ENCODE data around the gene MARS1.
"Not testable (repeated sequence)": the region's sequence is repeated elsewhere in the genome, so short reads cannot be mapped to it uniquely, and the experiment has no call there.

The MARS1 gene

DNA sequence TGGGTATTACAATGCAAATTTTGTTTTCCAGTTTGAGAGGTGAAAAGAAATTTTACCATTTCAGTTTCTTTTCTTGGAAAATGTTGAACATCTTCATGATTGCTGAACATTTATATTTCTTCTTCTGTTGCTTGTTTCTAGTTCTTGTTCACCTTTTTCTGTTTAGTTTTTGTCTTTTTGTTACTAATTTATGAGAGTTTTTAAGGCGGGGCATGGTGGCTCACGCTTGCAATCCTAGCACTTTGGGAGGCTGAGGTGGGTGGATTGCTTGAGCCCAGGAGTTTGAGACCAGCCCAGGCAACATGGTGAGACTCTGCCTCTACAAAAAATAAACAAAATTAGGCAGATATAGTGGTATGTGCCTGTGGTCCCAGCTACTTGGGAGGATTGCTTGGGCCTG lies 72.6 kb downstream of the MARS1 start:
- Histone ChIP-seq H3K27me3 (ENCODE audit: control insufficient read depth, insufficient read depth, low read length) (no peaks in the 10 kb centered on the region), H3K79me2 (no peaks in the 10 kb centered on the region), H3K36me3 (ENCODE audit: control insufficient read depth, insufficient read depth, low read length) (no peaks in the 10 kb centered on the region), H3K27ac (no peak overlapping the region), H3K4me1 (no peaks in the 10 kb centered on the region), H3K9me3 (ENCODE audit: control insufficient read depth, low read length) (no peaks in the 10 kb centered on the region), H2AFZ (no peak overlapping the region), H3K4me2 (ENCODE audit: low read length) (no peak overlapping the region), H3K9ac (no peak overlapping the region), H3K4me3 (ENCODE audit: low read depth, low read length) (no peak overlapping the region)
- TF ChIP-seq CTCF (IDR thresholded peaks at IDR 0.05) = no peak

DNA sequence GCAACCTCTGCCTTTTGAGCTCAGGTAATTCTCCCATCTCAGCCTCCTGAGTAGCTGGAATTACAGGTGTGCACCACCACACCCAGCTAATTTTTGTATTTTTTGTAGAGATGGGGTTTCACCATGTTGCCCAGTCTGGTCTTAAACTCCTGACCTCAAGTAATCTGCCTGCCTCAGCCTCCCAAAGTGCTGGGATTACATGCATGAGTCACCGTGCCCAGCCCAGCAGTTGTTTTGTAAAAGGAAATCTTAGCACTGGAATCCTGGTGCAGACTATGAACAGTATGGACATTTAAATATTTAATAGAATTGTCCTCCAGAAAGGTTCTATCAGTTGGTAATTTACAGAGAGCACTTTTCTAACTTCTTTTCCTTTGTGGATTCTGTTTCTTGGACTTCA lies 73.2 kb downstream of the MARS1 start:
- H3K4me2 ChIP-seq (ENCODE audit: low read length); H3K9ac ChIP-seq; H3K4me3 ChIP-seq (ENCODE audit: low read depth, low read length); H3K27me3 ChIP-seq (ENCODE audit: control insufficient read depth, insufficient read depth, low read length); H2AFZ ChIP-seq; H3K4me1 ChIP-seq; H3K27ac ChIP-seq; H3K36me3 ChIP-seq (ENCODE audit: control insufficient read depth, insufficient read depth, low read length); H3K9me3 ChIP-seq (ENCODE audit: control insufficient read depth, low read length); H3K79me2 ChIP-seq: not testable (repeated sequence)

- no peaks in the 10 kb centered on the region for H3K79me2 ChIP-seq
- TF ChIP-seq CTCF (IDR thresholded peaks at IDR 0.05) = no peak
- no peaks in the 10 kb centered on the region for H3K9me3 ChIP-seq (ENCODE audit: control insufficient read depth, low read length)
- H3K27me3 ChIP-seq (ENCODE audit: control insufficient read depth, insufficient read depth, low read length) = no peaks in the 10 kb centered on the region
- no peak overlapping the region for H2AFZ ChIP-seq
- H3K4me3 ChIP-seq (ENCODE audit: low read depth, low read length) = no peak overlapping the region
- no peaks in the 10 kb centered on the region for H3K36me3 ChIP-seq (ENCODE audit: control insufficient read depth, insufficient read depth, low read length)
- H3K27ac ChIP-seq = no peak overlapping the region
- no peak overlapping the region for H3K4me2 ChIP-seq (ENCODE audit: low read length)
- no peak overlapping the region for H3K9ac ChIP-seq
- H3K4me1 ChIP-seq = no peaks in the 10 kb centered on the region
Measured at GRCh38 chr12:57563358-57563757, 75.5 kb downstream of the MARS1 start.

GRCh38 chr12:57564178-57564740 lies 76.4 kb downstream of the MARS1 start:
- Histone ChIP-seq H3K9me3 (ENCODE audit: control insufficient read depth, low read length) (no peaks in the 10 kb centered on the region), H3K27ac (no peak overlapping the region), H3K36me3 (ENCODE audit: control insufficient read depth, insufficient read depth, low read length) (no peaks in the 10 kb centered on the region), H3K4me3 (ENCODE audit: low read depth, low read length) (no peak overlapping the region), H2AFZ (no peak overlapping the region), H3K79me2 (peaks cover under 1% of the 10 kb centered on the region), H3K27me3 (ENCODE audit: control insufficient read depth, insufficient read depth, low read length) (no peaks in the 10 kb centered on the region), H3K9ac (no peak overlapping the region), H3K4me1 (no peaks in the 10 kb centered on the region), H3K4me2 (ENCODE audit: low read length) (no peak overlapping the region)
- no peak for TF ChIP-seq CTCF (IDR thresholded peaks at IDR 0.05)
